ENCODE results near the gene CLIC6.

DNA sequence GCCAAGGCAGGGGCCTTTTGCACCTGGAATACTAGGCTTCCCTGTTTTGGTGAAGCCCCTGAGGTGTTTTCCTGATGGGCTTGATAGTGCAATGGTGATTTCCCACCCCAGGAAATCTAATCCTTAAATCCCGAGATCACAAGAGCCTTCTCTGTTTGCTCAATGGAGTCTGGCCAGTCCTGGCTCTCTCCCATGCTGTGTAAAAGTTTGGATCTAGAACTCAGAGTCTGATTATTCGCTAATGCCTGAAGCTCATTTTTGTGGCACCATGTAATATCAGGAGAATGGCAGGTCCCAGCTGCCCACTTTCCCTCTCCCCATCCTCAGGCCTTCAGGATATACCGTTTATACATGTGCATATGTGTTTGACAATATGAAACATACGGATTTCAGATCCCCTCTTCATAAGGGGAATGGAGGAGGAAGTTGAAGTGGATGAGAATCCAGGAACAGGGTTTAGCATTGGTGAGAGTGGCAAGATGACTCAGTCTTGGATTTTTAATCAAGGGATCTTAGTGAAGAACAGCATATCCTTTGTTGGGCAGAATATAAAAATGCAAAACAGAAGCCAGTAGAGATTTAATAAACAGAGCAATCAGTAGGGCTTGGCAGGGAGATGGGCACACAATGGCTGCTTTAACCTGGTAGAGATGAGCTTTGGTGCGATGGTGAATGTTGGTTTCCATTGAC is 62.1 kb downstream of the CLIC6 start:
- TF ChIP-seq, protein P1, sequence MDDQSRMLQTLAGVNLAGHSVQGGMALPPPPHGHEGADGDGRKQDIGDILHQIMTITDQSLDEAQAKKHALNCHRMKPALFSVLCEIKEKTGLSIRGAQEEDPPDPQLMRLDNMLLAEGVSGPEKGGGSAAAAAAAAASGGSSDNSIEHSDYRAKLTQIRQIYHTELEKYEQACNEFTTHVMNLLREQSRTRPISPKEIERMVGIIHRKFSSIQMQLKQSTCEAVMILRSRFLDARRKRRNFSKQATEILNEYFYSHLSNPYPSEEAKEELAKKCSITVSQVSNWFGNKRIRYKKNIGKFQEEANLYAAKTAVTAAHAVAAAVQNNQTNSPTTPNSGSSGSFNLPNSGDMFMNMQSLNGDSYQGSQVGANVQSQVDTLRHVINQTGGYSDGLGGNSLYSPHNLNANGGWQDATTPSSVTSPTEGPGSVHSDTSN (IDR thresholded peaks at IDR 0.05), result no peak
- TF ChIP-seq SMC3 (IDR thresholded peaks at IDR 0.05), result no peak
- TF ChIP-seq RFX5 (IDR thresholded peaks at IDR 0.05), result no peak
- no peak for TF ChIP-seq RCOR1 (IDR thresholded peaks at IDR 0.05; ENCODE audit: low read depth, low read length)
- no peak for TF ChIP-seq MYC (IDR thresholded peaks at IDR 0.05; ENCODE audit: borderline replicate concordance, low read length)
- TF ChIP-seq, protein P2, sequence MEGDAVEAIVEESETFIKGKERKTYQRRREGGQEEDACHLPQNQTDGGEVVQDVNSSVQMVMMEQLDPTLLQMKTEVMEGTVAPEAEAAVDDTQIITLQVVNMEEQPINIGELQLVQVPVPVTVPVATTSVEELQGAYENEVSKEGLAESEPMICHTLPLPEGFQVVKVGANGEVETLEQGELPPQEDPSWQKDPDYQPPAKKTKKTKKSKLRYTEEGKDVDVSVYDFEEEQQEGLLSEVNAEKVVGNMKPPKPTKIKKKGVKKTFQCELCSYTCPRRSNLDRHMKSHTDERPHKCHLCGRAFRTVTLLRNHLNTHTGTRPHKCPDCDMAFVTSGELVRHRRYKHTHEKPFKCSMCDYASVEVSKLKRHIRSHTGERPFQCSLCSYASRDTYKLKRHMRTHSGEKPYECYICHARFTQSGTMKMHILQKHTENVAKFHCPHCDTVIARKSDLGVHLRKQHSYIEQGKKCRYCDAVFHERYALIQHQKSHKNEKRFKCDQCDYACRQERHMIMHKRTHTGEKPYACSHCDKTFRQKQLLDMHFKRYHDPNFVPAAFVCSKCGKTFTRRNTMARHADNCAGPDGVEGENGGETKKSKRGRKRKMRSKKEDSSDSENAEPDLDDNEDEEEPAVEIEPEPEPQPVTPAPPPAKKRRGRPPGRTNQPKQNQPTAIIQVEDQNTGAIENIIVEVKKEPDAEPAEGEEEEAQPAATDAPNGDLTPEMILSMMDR (IDR thresholded peaks at IDR 0.05), result no peak
- no peak for TF ChIP-seq BHLHE40 (IDR thresholded peaks at IDR 0.05; ENCODE audit: low read depth, low read length)
- no peak for TF ChIP-seq RAD21 (conservative IDR thresholded peaks at IDR 0.05 in 1 of 2, IDR thresholded peaks at IDR 0.05 in 1 of 2)
- no peak for TF ChIP-seq ZNF302 (CRISPR knock-in tag; IDR thresholded peaks at IDR 0.05)
